NCI-H1048 (cell line): ENCODE results near the gene SP140L.
"Not testable (repeated sequence)": the region's sequence is repeated elsewhere in the genome, so short reads cannot be mapped to it uniquely, and the experiment has no call there.

ENCODE experiments used
- DNase-seq: peaks from one replicate; lab custom pipeline; 2025; lab: John Stamatoyannopoulos, UW

The SP140L gene

GRCh38 chr2:230362030-230362691 lies 35.2 kb downstream of the SP140L start:
- no peak for DNase-seq

GRCh38 chr2:230382108-230382507 lies 55.1 kb downstream of the SP140L start:
- no peak for DNase-seq

GRCh38 chr2:230383453-230383852 lies 56.5 kb downstream of the SP140L start:
- no peak for DNase-seq

GRCh38 chr2:230384986-230385385 lies 58.0 kb downstream of the SP140L start:
- DNase-seq = no peak

GRCh38 chr2:230394301-230394700 lies 67.3 kb downstream of the SP140L start:
- no peak for DNase-seq

GRCh38 chr2:230398698-230399097 lies 71.7 kb downstream of the SP140L start:
- DNase-seq = not testable (repeated sequence)

GRCh38 chr2:230400041-230400440 lies 73.0 kb downstream of the SP140L start:
- no peak for DNase-seq

GRCh38 chr2:230400454-230400853 lies 73.5 kb downstream of the SP140L start:
- DNase-seq = no peak

GRCh38 chr2:230401026-230401425 lies 74.0 kb downstream of the SP140L start:
- not testable (repeated sequence) for DNase-seq

GRCh38 chr2:230403746-230404145 lies 76.8 kb downstream of the SP140L start:
- DNase-seq = no peak

- DNase-seq = no peak
Observed at GRCh38 chr2:230405824-230406223, 78.8 kb downstream of the SP140L start.

- DNase-seq = no peak
Observed at GRCh38 chr2:230408244-230408842, 81.3 kb downstream of the SP140L start.

- not testable (repeated sequence) for DNase-seq
Observed at GRCh38 chr2:230409316-230409715, 82.3 kb downstream of the SP140L start.

GRCh38 chr2:230410263-230410662 lies 83.3 kb downstream of the SP140L start:
- DNase-seq = no peak

- no peak for DNase-seq
Observed at GRCh38 chr2:230410861-230411569, 84.0 kb downstream of the SP140L start.

GRCh38 chr2:230411570-230412370 lies 84.8 kb downstream of the SP140L start:
- no peak for DNase-seq

GRCh38 chr2:230412371-230412711 lies 85.3 kb downstream of the SP140L start:
- no peak for DNase-seq

GRCh38 chr2:230412846-230413245 lies 85.9 kb downstream of the SP140L start:
- no peak for DNase-seq

- DNase-seq = no peak
Observed at GRCh38 chr2:230413479-230413878, 86.5 kb downstream of the SP140L start.

- no peak for DNase-seq
Observed at GRCh38 chr2:230414302-230414701, 87.3 kb downstream of the SP140L start.

- no peak for DNase-seq
Observed at GRCh38 chr2:230416061-230416721, 89.2 kb downstream of the SP140L start, which contains the start of gene SP100. TSS of gene SP100 (plus strand) at chr2:230416201. CDS start at chr2:230416297, 96 bp downstream.

- no peak for DNase-seq
Observed at GRCh38 chr2:230417436-230417835, 90.4 kb downstream of the SP140L start.
